DMS153 treated with DMSO at 0.1 percent for 48 hours (cell line): ENCODE data around the gene TRIM44.
"Not testable (repeated sequence)": the region's sequence is repeated elsewhere in the genome, so short reads cannot be mapped to it uniquely, and the experiment has no call there.

Source experiments
- DNase-seq: peaks from one replicate; lab custom pipeline; 2025; ENCODE audit not compliant: unreplicated experiment; lab: John Stamatoyannopoulos, UW

Gene TRIM44

GRCh38 chr11:35632301-35632700 lies 30.3 kb upstream of the TRIM44 start:
- no peak for DNase-seq

- DNase-seq, result no peak
These were observed 28.6 kb upstream of the TRIM44 start for GRCh38 chr11:35633827-35634423.

GRCh38 chr11:35635933-35636332 lies 26.6 kb upstream of the TRIM44 start:
- no peak for DNase-seq

GRCh38 chr11:35639591-35640179 lies 22.9 kb upstream of the TRIM44 start:
- DNase-seq, result no peak

- DNase-seq, result peak; percentile 26
These were observed 21.2 kb upstream of the TRIM44 start for GRCh38 chr11:35641171-35641897.

- no peak for DNase-seq
These were observed 20.6 kb upstream of the TRIM44 start for GRCh38 chr11:35641964-35642363.

- no peak for DNase-seq
These were observed 15.0 kb upstream of the TRIM44 start for GRCh38 chr11:35647421-35648093.

- DNase-seq, result no peak
These were observed 12.6 kb upstream of the TRIM44 start for GRCh38 chr11:35650006-35650405.

- no peak for DNase-seq
These were observed 12.1 kb upstream of the TRIM44 start for GRCh38 chr11:35650467-35650866.

- no peak for DNase-seq
These were observed 11.3 kb upstream of the TRIM44 start for GRCh38 chr11:35651263-35651662.

GRCh38 chr11:35652786-35653185 lies 9.8 kb upstream of the TRIM44 start:
- DNase-seq, result not testable (repeated sequence)

- DNase-seq, result no peak
These were observed 7.9 kb upstream of the TRIM44 start for GRCh38 chr11:35654711-35655110.

- no peak for DNase-seq
These were observed 7.3 kb upstream of the TRIM44 start for GRCh38 chr11:35655254-35655653.

GRCh38 chr11:35655856-35656255 lies 6.7 kb upstream of the TRIM44 start:
- DNase-seq, result no peak

GRCh38 chr11:35658020-35658948 lies 4.3 kb upstream of the TRIM44 start:
- no peak for DNase-seq

GRCh38 chr11:35661534-35661933 lies 1.0 kb upstream of the TRIM44 start:
- DNase-seq, result no peak

- peak; percentile 72 for DNase-seq
These were observed 420 bp upstream of the TRIM44 start for GRCh38 chr11:35662061-35662648.

GRCh38 chr11:35663408-35663702 lies 780 bp downstream of the TRIM44 start:
- DNase-seq, result no peak

- no peak for DNase-seq
These were observed 2.4 kb downstream of the TRIM44 start for GRCh38 chr11:35664977-35665441.

- DNase-seq, result no peak
These were observed 4.7 kb downstream of the TRIM44 start for GRCh38 chr11:35667257-35667656.
